Omental fat pad (tissue), 4 donors: ENCODE results near the gene SPDYE2B. TPM values are rescaled to one million over a fixed set of nuclear protein-coding genes. Genes with fewer than 3 reads are reported as not detected.
"Not testable (repeated sequence)": the region's sequence is repeated elsewhere in the genome, so short reads cannot be mapped to it uniquely, and the experiment has no call there.

Experiments
- ATAC-seq: fragments of 150-250 bp; one replicate; pipeline ENCODE4 v1.9.1; 2016; ENCODE audit warnings: mild to moderate bottlenecking, moderate library complexity; ENCODE audit not compliant: low FRiP score
- DNase-seq: peaks from one replicate; pipeline ENCODE4 v3.0.0-alpha.2; 2019; ENCODE audit warnings: low spot score
- small RNA-seq: library from RNA; depleted of rRNA; stranded (forward); fragments of <200 nt; gene quantifications from one replicate; pipeline ENCODE3, GENCODE V24; 2016
- total RNA-seq, 4 donors: library from RNA; depleted of rRNA; stranded (reverse); fragments of >200 nt; gene quantifications; one replicate each; pipeline ENCODE4 v1.1.0, GENCODE V29; 2016

SPDYE2B gene
- total RNA-seq, 4 donors from 2014 or later, result not detected

- DNase-seq, ATAC-seq: not testable (repeated sequence)
Measured at GRCh38 chr7:102695033-102695552, 45.0 kb downstream of the SPDYE2B start.

DNA sequence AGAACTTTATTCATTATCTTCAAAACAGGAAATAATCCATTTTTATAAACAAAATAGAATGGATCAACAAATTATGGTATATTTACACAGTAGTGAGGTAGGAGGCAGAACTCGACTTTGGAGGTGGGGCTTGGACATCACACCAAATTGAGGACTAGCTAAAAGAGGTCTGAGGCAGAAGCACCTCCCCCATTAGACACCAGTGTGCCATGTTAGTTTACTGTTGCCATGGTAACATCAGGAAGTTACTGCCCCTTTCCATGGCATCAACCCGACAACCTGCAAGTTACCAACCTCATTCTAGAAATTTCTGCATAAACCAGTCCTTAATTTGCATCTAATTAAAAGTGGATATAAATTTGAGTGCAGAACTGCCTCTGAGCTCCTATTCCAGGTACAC lies 45.9 kb downstream of the SPDYE2B start:
- not testable (repeated sequence) for DNase-seq, ATAC-seq

- DNase-seq, ATAC-seq: not testable (repeated sequence)
Measured at GRCh38 chr7:102697642-102698512, 47.8 kb downstream of the SPDYE2B start.

DNA sequence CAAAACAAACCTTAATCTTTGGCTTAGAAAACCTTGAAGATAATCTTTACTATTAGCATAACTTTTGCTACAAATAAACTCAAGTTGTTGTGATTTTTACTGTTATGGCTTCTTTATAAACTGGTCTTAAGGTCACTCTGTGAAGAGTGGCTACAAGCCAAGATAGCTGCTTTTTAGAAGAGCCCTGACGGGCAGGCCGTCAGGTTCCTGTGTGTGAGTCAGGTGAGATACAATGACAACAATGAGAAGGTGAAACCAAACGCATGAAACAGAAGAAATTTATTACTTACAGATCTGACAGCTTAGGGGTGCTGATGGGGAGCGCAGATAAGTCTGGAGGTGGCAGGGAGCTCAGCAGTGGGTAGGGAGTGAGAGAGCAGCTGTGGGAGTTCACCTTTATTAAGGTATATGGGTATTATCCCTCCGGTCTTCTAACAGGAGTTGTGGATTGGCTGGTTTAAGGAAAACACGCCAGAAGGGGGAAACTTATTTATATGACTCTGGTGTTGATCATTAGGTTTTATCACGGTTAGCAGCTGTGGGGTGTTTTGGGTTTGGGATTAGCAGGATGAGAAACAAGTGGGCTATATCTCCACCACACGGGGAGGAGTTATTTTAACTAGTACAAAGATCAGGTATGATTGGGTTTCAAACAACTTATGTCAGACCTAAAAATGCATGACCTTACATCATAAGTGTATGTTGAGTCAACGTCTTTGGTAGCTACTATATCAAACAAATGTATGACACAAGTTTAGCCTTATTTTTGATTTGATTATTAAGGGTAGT lies 49.0 kb downstream of the SPDYE2B start:
- ATAC-seq, DNase-seq: not testable (repeated sequence)

Small RNA genes within 50 kb of the gene (small RNA-seq; reads per million reads assigned to genes)
- gene AC105052.3 (not detected), gene UPK3BL1 (not detected)

Other genes starting within 250 kb of the SPDYE2B start
- 10 to 100 TPM; 11.4 to 31.6 (median 26.6) TPM for gene ORAI2, start 216.7 kb upstream of the SPDYE2B start, total RNA-seq
- 10 to 100 TPM in 2 of 4 donors, 1 to 10 TPM in 2; 7.9 to 12.6 (median 9.7) TPM for gene ALKBH4, start 185.5 kb upstream of the SPDYE2B start, total RNA-seq
- gene LRWD1, start 185.3 kb upstream of the SPDYE2B start, total RNA-seq, result 10 to 100 TPM in 3 of 4 donors, 1 to 10 TPM in 1; 9.8 to 19.3 (median 11.4) TPM
- gene POLR2J, start 171.4 kb upstream of the SPDYE2B start, total RNA-seq, result 10 to 100 TPM; 15.4 to 26.6 (median 18.3) TPM
- 1 to 10 TPM; 5.0 to 9.1 (median 6.7) TPM for gene RASA4B, start 132.5 kb upstream of the SPDYE2B start, total RNA-seq
- gene UPK3BL2, start 106.6 kb upstream of the SPDYE2B start, total RNA-seq, result 10 to 100 TPM in 1 of 4 donors, 1 to 10 TPM in 3; 1.6 to 11.7 (median 5.6) TPM
- gene SPDYE2, start 99.1 kb upstream of the SPDYE2B start, total RNA-seq, result not detected
- gene POLR2J3, start 77.7 kb upstream of the SPDYE2B start, total RNA-seq, result 10 to 100 TPM; 20.5 to 30.7 (median 25.6) TPM
- 10 to 100 TPM; 13.9 to 56.0 (median 25.5) TPM for gene RASA4, start 33.6 kb upstream of the SPDYE2B start, total RNA-seq
- 10 to 100 TPM; 13.6 to 32.0 (median 26.2) TPM for gene UPK3BL1, start 7.5 kb upstream of the SPDYE2B start, total RNA-seq
- 1 to 10 TPM; 1.9 to 7.0 (median 3.3) TPM for gene POLR2J2, start 21.3 kb downstream of the SPDYE2B start, total RNA-seq
- gene FAM185A, start 98.7 kb downstream of the SPDYE2B start, total RNA-seq, result 10 to 100 TPM in 3 of 4 donors, 1 to 10 TPM in 1; 7.1 to 16.1 (median 11.7) TPM